ENCODE data around the gene RAPGEF5. TPM values are rescaled to one million over a fixed set of nuclear protein-coding genes. Genes with fewer than 3 reads are reported as not detected.

RAPGEF5 gene
- total and polyA plus RNA-seq, 10 of the 15 experiments (the other 5 are each of a cell fraction or from before 2014, with no cell fraction given): 0.38 to 4.0 (median 1.6) TPM; not detected in 1

DNA sequence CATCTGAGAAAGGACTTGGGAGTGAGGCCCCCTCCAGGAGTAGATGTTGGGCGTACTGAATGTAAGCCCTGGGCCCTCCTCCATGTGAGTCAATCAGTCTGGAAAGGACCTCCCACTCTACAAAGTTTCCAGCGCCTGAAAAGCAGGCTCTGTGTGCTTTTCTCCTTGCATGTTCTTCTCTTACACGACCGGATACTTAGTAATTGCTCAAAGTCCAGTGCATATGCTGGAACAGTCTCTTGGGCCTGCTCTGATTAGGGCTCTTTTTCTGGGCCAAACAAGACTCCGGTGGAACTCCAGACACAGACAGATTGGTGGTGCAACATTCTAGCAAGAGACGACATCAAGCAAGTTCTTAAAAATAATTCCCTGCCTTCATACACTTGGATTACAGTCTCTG lies 38.3 kb upstream of the RAPGEF5 start:
- Histone ChIP-seq H3K4me2 (ENCODE audit: control insufficient read depth, insufficient read depth) (no peak overlapping the region), H3K4me3 (no peak overlapping the region), H3K9ac (ENCODE audit: control insufficient read depth, insufficient read depth, low read length) (no peak overlapping the region), H3K4me1 (ENCODE audit: control insufficient read depth, insufficient read depth, low read length) (no peaks in the 10 kb centered on the region), H3K36me3 (ENCODE audit: control insufficient read depth in 2 of 2, insufficient read depth in 2 of 2, low read length in 1 of 2) (no peaks in the 10 kb centered on the region), H3K27me3 (replicated peaks in 1 of 2; ENCODE audit: control insufficient read depth in 2 of 2, insufficient read depth in 2 of 2, low read length in 1 of 2) (no peaks in the 10 kb centered on the region), H3K79me2 (ENCODE audit: control insufficient read depth, insufficient read depth, low read length) (no peaks in the 10 kb centered on the region), H2AFZ (ENCODE audit: control insufficient read depth, low read depth, low read length) (no peak overlapping the region), H4K20me1 (ENCODE audit: control insufficient read depth, insufficient read depth) (no peaks in the 10 kb centered on the region), H3K9me3 (replicated peaks; ENCODE audit: control insufficient read depth, insufficient read depth, low read length) (no peaks in the 10 kb centered on the region), H3K27ac (ENCODE audit: control insufficient read depth, insufficient read depth) (no peak overlapping the region)
- TF ChIP-seq TCF7 (IDR thresholded peaks at IDR 0.05; ENCODE audit: borderline replicate concordance) (no peak), CREM (IDR thresholded peaks at IDR 0.05; ENCODE audit: low read depth) (no peak)
- ChIA-PET POLR2A (no interaction called here), RAD21 (ENCODE audit: unreplicated experiment) (no interaction called here), SMC1A (ENCODE audit: uncharacterized antibody, unreplicated experiment) (interaction anchor here (1.2 kb wide), 1 partner anchor 22 kb away, joined by 3 read pairs; no protein-coding TSS in a partner anchor), CTCF (no interaction called here)
- intact Hi-C loops (cut with micrococcal nuclease; ENCODE audit: unreplicated experiment) (no loop called here), in situ Hi-C loops (cut with MboI) (no loop called here)
- BruUV-seq (replicated peaks): no TSS peak
- DNase-seq (ENCODE audit: low read depth, low spot score) (no peak), FAIRE-seq (no peak), ATAC-seq (no peak)
- no CpG with 5 or more reads among the region's 6 CpGs for WGBS (ENCODE audit: insufficient coverage, insufficient replicate concordance, low lambda C conversion rate, missing lambda C conversion rate)

DNA sequence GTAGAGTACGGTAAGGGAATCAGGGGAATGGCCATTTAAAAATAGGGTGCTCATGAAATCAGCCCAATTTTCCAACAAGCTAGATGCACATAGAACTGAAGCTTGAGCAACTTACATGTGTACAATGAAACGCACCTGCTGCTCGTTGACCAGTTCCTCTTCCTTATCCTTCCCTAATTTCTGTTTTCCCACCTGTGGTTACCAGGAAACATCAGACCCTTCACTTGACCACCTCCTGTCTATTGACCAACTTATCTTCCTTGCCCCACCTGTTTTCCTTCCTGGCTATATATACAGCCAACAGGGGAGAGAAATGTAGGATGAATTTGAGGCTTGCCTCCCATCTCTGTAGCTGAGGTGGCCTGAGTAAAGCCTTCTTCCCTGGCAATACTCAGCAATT lies 37.8 kb upstream of the RAPGEF5 start:
- Histone ChIP-seq H3K9me3 (replicated peaks; ENCODE audit: control insufficient read depth, insufficient read depth, low read length) (no peaks in the 10 kb centered on the region), H3K36me3 (ENCODE audit: control insufficient read depth in 2 of 2, insufficient read depth in 2 of 2, low read length in 1 of 2) (no peaks in the 10 kb centered on the region), H3K4me1 (ENCODE audit: control insufficient read depth, insufficient read depth, low read length) (no peaks in the 10 kb centered on the region), H3K4me3 (no peak overlapping the region), H2AFZ (ENCODE audit: control insufficient read depth, low read depth, low read length) (no peak overlapping the region), H3K27me3 (replicated peaks in 1 of 2; ENCODE audit: control insufficient read depth in 2 of 2, insufficient read depth in 2 of 2, low read length in 1 of 2) (no peaks in the 10 kb centered on the region), H3K79me2 (ENCODE audit: control insufficient read depth, insufficient read depth, low read length) (no peaks in the 10 kb centered on the region), H3K4me2 (ENCODE audit: control insufficient read depth, insufficient read depth) (no peak overlapping the region), H4K20me1 (ENCODE audit: control insufficient read depth, insufficient read depth) (no peaks in the 10 kb centered on the region), H3K9ac (ENCODE audit: control insufficient read depth, insufficient read depth, low read length) (no peak overlapping the region), H3K27ac (ENCODE audit: control insufficient read depth, insufficient read depth) (no peak overlapping the region)
- TF ChIP-seq, protein P1, sequence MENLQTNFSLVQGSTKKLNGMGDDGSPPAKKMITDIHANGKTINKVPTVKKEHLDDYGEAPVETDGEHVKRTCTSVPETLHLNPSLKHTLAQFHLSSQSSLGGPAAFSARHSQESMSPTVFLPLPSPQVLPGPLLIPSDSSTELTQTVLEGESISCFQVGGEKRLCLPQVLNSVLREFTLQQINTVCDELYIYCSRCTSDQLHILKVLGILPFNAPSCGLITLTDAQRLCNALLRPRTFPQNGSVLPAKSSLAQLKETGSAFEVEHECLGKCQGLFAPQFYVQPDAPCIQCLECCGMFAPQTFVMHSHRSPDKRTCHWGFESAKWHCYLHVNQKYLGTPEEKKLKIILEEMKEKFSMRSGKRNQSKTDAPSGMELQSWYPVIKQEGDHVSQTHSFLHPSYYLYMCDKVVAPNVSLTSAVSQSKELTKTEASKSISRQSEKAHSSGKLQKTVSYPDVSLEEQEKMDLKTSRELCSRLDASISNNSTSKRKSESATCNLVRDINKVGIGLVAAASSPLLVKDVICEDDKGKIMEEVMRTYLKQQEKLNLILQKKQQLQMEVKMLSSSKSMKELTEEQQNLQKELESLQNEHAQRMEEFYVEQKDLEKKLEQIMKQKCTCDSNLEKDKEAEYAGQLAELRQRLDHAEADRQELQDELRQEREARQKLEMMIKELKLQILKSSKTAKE (IDR thresholded peaks at IDR 0.05; ENCODE audit: low read depth, poor library complexity, severe bottlenecking): no peak
- no peak for TF ChIP-seq SIX5 (IDR thresholded peaks at IDR 0.05; ENCODE audit: low read depth, low read length, severe bottlenecking)
- TF ChIP-seq, protein P2, sequence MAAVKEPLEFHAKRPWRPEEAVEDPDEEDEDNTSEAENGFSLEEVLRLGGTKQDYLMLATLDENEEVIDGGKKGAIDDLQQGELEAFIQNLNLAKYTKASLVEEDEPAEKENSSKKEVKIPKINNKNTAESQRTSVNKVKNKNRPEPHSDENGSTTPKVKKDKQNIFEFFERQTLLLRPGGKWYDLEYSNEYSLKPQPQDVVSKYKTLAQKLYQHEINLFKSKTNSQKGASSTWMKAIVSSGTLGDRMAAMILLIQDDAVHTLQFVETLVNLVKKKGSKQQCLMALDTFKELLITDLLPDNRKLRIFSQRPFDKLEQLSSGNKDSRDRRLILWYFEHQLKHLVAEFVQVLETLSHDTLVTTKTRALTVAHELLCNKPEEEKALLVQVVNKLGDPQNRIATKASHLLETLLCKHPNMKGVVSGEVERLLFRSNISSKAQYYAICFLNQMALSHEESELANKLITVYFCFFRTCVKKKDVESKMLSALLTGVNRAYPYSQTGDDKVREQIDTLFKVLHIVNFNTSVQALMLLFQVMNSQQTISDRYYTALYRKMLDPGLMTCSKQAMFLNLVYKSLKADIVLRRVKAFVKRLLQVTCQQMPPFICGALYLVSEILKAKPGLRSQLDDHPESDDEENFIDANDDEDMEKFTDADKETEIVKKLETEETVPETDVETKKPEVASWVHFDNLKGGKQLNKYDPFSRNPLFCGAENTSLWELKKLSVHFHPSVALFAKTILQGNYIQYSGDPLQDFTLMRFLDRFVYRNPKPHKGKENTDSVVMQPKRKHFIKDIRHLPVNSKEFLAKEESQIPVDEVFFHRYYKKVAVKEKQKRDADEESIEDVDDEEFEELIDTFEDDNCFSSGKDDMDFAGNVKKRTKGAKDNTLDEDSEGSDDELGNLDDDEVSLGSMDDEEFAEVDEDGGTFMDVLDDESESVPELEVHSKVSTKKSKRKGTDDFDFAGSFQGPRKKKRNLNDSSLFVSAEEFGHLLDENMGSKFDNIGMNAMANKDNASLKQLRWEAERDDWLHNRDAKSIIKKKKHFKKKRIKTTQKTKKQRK (IDR thresholded peaks at IDR 0.05; ENCODE audit: low read depth, low read length): no peak
- TF ChIP-seq JUNB (IDR thresholded peaks at IDR 0.05): no peak
- RAD21 ChIA-PET (ENCODE audit: unreplicated experiment): no interaction called here
- no peak for DNase-seq (ENCODE audit: low read depth, low spot score)
- ATAC-seq: no peak
- intact Hi-C loops (cut with micrococcal nuclease; ENCODE audit: unreplicated experiment) (no loop called here), in situ Hi-C loops (cut with MboI) (no loop called here)
- POLR2A ChIA-PET: no interaction called here
- no peak for FAIRE-seq
- SMC1A ChIA-PET (ENCODE audit: uncharacterized antibody, unreplicated experiment): interaction anchor here (1.2 kb wide), 1 partner anchor 21 kb away, joined by 3 read pairs; no protein-coding TSS in a partner anchor
- CTCF ChIA-PET: no interaction called here
- no TSS peak for BruUV-seq (replicated peaks)
- 18% methylated on average over 3 of the region's 3 CpGs for WGBS (ENCODE audit: insufficient coverage, insufficient replicate concordance, low lambda C conversion rate, missing lambda C conversion rate)

Measured in GM12878 (cell line).